CD4-positive, alpha-beta T cell (primary cell): ENCODE results near the gene LRIG1. TPM values are rescaled to one million over a fixed set of nuclear protein-coding genes. Genes with fewer than 3 reads are reported as not detected.
A peak's percentile ranks its signal among the peaks of the same experiment; 100 is the strongest.
"Not testable (repeated sequence)": the region's sequence is repeated elsewhere in the genome, so short reads cannot be mapped to it uniquely, and the experiment has no call there.

Source experiments
- ATAC-seq: fragments of 200-7000 bp; cut with Tn5 transposase; one replicate; pipeline ENCODE4 v1.10.0; 2022; ENCODE audit warnings: mild to moderate bottlenecking; ENCODE audit not compliant: poor library complexity
- CTCF ChIA-PET: fragments of 350-600 bp; sonication (Branson Sonifier 250); formaldehyde crosslinking; loops from one replicate; lab custom pipeline; 2021; ENCODE audit warnings: antibody characterized with exemption, inconsistent platforms; lab: Charles Lee
- POLR2A ChIA-PET: fragments of 350-600 bp; sonication (Branson Sonifier 250); formaldehyde crosslinking; loops from one replicate; lab custom pipeline; 2021; ENCODE audit warnings: antibody characterized with exemption, inconsistent platforms; lab: Charles Lee
- DNase-seq, 14 experiments: peaks; one replicate each; pipeline ENCODE4 v3.0.0-alpha.2; 2013 to 2020; ENCODE audit warnings: mixed read lengths in 2 of 14
- H3K27ac ChIP-seq, 2 donors: one replicate each; pipeline versions ENCODE4 v1.5.1 to v1.7.0; 2013; ENCODE audit warnings: low read length in 2 of 2, low read depth in 1 of 2, mild to moderate bottlenecking in 1 of 2
- H3K27me3 ChIP-seq, 2 experiments: 1 replicate in 1 of 2; 2 replicates in 1 of 2; pipeline versions ENCODE4 v1.6.1 to v1.7.0; 2013; ENCODE audit warnings: low read length in 2 of 2, control low read depth in 1 of 2, mild to moderate bottlenecking in 1 of 2, moderate library complexity in 1 of 2; ENCODE audit not compliant: insufficient read depth in 2 of 2, control insufficient read depth in 1 of 2
- H3K36me3 ChIP-seq: one replicate; pipeline ENCODE4 v1.6.1; 2013; ENCODE audit warnings: low read length, control low read depth; ENCODE audit not compliant: insufficient read depth
- H3K4me1 ChIP-seq: one replicate; pipeline ENCODE4 v1.6.1; 2013; ENCODE audit warnings: low read length, control low read depth; ENCODE audit not compliant: insufficient read depth
- H3K4me3 ChIP-seq: one replicate; pipeline ENCODE4 v1.5.1; 2013; ENCODE audit warnings: mild to moderate bottlenecking, low read length, moderate library complexity
- H3K9me3 ChIP-seq, 2 experiments: 1 replicate in 1 of 2; 2 replicates in 1 of 2; pipeline versions ENCODE4 v1.6.1 to v1.7.0; 2013; ENCODE audit warnings: low read length in 2 of 2, mild to moderate bottlenecking in 2 of 2, control low read depth in 1 of 2, moderate library complexity in 1 of 2; ENCODE audit not compliant: control insufficient read depth in 1 of 2, insufficient read depth in 1 of 2
- H3K27ac Mint-ChIP-seq: one replicate; pipeline ENCODE4 v1.8.0; 2020; ENCODE audit warnings: mixed read lengths
- H3K27me3 Mint-ChIP-seq: one replicate; pipeline ENCODE4 v1.8.0; 2021; ENCODE audit warnings: mixed read lengths
- H3K36me3 Mint-ChIP-seq: one replicate; pipeline ENCODE4 v1.8.0; 2021; ENCODE audit warnings: low read depth, mixed read lengths
- H3K4me1 Mint-ChIP-seq: one replicate; pipeline ENCODE4 v1.8.0; 2021; ENCODE audit warnings: low read depth, mixed read lengths
- H3K4me3 Mint-ChIP-seq: one replicate; pipeline ENCODE4 v1.8.0; 2020; ENCODE audit warnings: mild to moderate bottlenecking, mixed read lengths
- H3K9me3 Mint-ChIP-seq: one replicate; pipeline ENCODE4 v1.8.0; 2020; ENCODE audit warnings: mixed read lengths
- CTCF ChIP-seq: fragments of 200-600 bp; IDR thresholded peaks from one replicate; pipeline ENCODE4 v1.8.0; 2022; ENCODE audit warnings: antibody characterized with exemption, mild to moderate bottlenecking
- intact Hi-C, 2 experiments: fragments of 100-400 bp; cut with DNase I in 1 of 2; cut with micrococcal nuclease in 1 of 2; formaldehyde crosslinking; loops; one replicate each; pipeline versions ENCODE4 v1.15.1 to v1.9.0; 2023 to 2025; cut with DNase I, micrococcal nuclease
- total RNA-seq, 174 experiments: library from RNA in 2 of 174; stranded (reverse) in 2 of 174; gene quantifications; one replicate each; pipeline ENCODE4 v1.2.3 and lab custom pipeline; 2021 to 2026

Gene LRIG1
- total RNA-seq, 2 experiments from 2014 or later, result 30.1 to 33.1 TPM

DNA sequence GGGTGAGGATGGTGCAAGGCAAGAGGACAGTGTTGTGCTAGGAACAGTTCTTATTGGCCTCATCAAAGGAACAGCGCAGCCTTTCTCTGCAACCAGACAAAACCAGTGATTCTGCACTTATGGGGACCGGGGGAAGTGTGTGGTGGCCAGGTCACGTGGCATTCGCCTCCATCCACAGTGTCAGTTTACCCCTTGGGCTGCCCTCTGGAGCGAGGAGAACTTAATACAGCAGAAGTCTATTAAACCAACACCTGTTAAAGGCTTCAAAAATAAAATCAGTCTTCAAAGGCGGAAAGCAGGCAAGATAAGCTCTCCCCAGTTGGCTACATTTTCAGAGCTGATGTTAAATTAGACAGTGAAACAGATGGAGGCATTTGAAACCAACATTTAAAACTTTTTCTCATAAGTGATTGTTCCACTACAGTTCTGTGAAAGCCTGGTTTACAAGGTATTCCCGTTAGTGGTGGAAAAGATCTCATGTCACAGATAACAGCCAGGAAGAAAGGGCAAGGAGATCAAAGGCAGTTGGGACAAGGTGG, 75.2 kb downstream of the LRIG1 start:
- Histone ChIP-seq H3K4me1 (peaks cover 5% of the 10 kb centered on the region), H3K27me3 (no peaks in the 10 kb centered on the region), H3K36me3 (peaks cover 6% of the 10 kb centered on the region), H3K4me3 (no peak overlapping the region), H3K9me3 (peaks cover 9 to 23% of the 10 kb centered on the region in 2 experiments), H3K27ac (no peak overlapping the region)
- ChIA-PET CTCF (no interaction called here), POLR2A (no interaction called here)
- TF ChIP-seq CTCF, result no peak
- DNase-seq, result no peak
- Mint-ChIP-seq H3K36me3 (peaks cover 38% of the 10 kb centered on the region), H3K27me3 (no peaks in the 10 kb centered on the region), H3K9me3 (peaks cover 9% of the 10 kb centered on the region), H3K4me3 (no peak overlapping the region), H3K27ac (no peak overlapping the region), H3K4me1 (peaks cover 18% of the 10 kb centered on the region)
- intact Hi-C loops, result loop anchor here in 1 of 2 experiments (5.0 kb wide), 1 partner anchor 297 kb away; no protein-coding TSS in a partner anchor
- ATAC-seq, result no peak

DNA sequence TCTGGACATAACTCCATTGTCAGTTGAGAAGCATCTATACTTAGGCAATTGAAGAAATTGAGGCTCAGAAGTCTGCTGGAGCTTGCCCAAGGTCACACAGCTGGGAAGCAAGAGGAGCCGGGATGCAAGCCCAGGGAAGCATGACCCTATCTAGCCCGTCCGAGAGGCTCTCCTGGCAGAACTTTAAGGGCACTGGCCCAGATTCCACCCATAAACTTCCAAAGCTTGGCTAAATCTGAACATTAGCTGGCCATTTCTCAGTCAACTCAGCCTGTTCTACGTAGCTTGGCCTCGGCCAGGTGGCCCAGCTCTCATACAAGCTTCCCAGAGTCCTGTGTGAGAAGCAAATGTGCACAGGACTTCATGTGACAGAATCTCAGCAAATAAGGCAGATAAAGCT, 75.8 kb downstream of the LRIG1 start:
- Histone ChIP-seq H3K27ac (no peak overlapping the region), H3K9me3 (peaks cover 9 to 23% of the 10 kb centered on the region in 2 experiments), H3K4me3 (no peak overlapping the region), H3K36me3 (peaks cover 6% of the 10 kb centered on the region), H3K27me3 (no peaks in the 10 kb centered on the region), H3K4me1 (no peaks in the 10 kb centered on the region)
- no peak for TF ChIP-seq CTCF
- ChIA-PET POLR2A (no interaction called here), CTCF (no interaction called here)
- Mint-ChIP-seq H3K4me1 (peaks cover 21% of the 10 kb centered on the region), H3K9me3 (peaks cover 12% of the 10 kb centered on the region), H3K27me3 (no peaks in the 10 kb centered on the region), H3K27ac (no peak overlapping the region), H3K36me3 (peaks cover 43% of the 10 kb centered on the region), H3K4me3 (no peak overlapping the region)
- ATAC-seq (no peak), DNase-seq (no peak)
- intact Hi-C loops, result loop anchor here in 1 of 2 experiments (5.0 kb wide), 1 partner anchor 297 kb away; no protein-coding TSS in a partner anchor

DNA sequence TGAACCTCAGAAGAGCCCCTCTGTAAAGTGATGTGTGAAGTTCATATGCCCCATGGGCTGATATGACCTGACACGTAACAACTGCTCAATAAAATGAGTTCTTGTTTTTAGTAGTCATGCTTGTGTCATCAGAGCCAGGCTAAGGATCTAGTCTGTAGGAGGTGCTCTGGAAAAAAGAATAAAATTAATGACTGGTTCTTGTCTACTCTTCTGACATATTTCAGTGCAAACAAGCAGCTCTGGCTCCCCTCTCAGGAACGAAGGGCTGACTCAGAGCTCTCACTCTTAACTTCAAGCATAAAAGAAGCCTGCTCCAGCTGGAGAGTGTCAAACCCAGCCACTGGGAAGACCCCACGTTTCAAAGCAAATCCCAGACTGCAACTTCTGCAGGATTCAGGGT, 77.0 kb downstream of the LRIG1 start:
- ChIA-PET CTCF (no interaction called here), POLR2A (no interaction called here)
- no peak overlapping the region for H3K27ac ChIP-seq
- H3K4me3 Mint-ChIP-seq, result no peak overlapping the region
- no peak for ATAC-seq
- no peaks in the 10 kb centered on the region for H3K4me1 ChIP-seq
- H3K4me1 Mint-ChIP-seq, result peaks cover 24% of the 10 kb centered on the region
- peaks cover 52% of the 10 kb centered on the region for H3K36me3 Mint-ChIP-seq
- no peak overlapping the region for H3K27ac Mint-ChIP-seq
- H3K4me3 ChIP-seq, result no peak overlapping the region
- no peaks in the 10 kb centered on the region for H3K27me3 ChIP-seq
- peaks cover 9% of the 10 kb centered on the region for H3K36me3 ChIP-seq
- no peak for TF ChIP-seq CTCF
- peaks cover 12% of the 10 kb centered on the region for H3K9me3 Mint-ChIP-seq
- H3K27me3 Mint-ChIP-seq, result no peaks in the 10 kb centered on the region
- intact Hi-C loops, result no loop called here
- H3K9me3 ChIP-seq, result peaks cover 9 to 23% of the 10 kb centered on the region in 2 experiments
- DNase-seq, result no peak

DNA sequence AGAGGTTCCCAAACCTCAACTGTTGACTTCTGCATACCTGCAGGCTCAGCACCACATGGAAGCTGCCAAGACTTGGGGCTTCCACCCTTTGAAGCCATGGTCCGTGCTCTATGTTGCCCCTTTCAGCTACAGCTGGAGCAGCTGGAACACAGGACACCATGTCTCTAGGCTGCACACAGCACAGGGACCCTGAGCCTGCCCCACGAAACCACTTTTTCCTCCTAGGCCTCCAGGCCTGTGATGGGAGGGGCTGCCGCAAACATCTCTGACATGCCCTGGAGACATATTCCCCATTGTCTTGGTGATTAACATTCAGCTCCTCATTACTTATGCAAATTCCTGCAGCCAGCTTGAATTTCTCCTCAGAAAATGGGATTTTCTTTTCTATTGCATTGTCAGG, 78.9 kb downstream of the LRIG1 start:
- H3K27ac Mint-ChIP-seq, H3K27me3 Mint-ChIP-seq, H3K4me3 ChIP-seq, H3K4me1 ChIP-seq, H3K27me3 ChIP-seq, intact Hi-C loops, POLR2A ChIA-PET, CTCF ChIA-PET, DNase-seq, H3K4me3 Mint-ChIP-seq, H3K27ac ChIP-seq, ATAC-seq: not testable (repeated sequence)
- H3K9me3 ChIP-seq, result peaks cover 9 to 23% of the 10 kb centered on the region in 2 experiments
- peaks cover 13% of the 10 kb centered on the region for H3K36me3 ChIP-seq
- peaks cover 28% of the 10 kb centered on the region for H3K4me1 Mint-ChIP-seq
- peaks cover 12% of the 10 kb centered on the region for H3K9me3 Mint-ChIP-seq
- peaks cover 66% of the 10 kb centered on the region for H3K36me3 Mint-ChIP-seq

GRCh38 chr3:66421144-66421543, 79.7 kb downstream of the LRIG1 start:
- CTCF ChIA-PET, DNase-seq, H3K27me3 Mint-ChIP-seq, ATAC-seq, H3K4me1 ChIP-seq, H3K4me3 ChIP-seq, H3K4me3 Mint-ChIP-seq, H3K27ac ChIP-seq, POLR2A ChIA-PET, H3K27me3 ChIP-seq, intact Hi-C loops: not testable (repeated sequence)
- Histone ChIP-seq H3K36me3 (peaks cover 21% of the 10 kb centered on the region), H3K9me3 (peaks cover 9 to 23% of the 10 kb centered on the region in 2 experiments)
- Mint-ChIP-seq H3K27ac (peak overlapping the region; percentile 32), H3K36me3 (peaks cover 73% of the 10 kb centered on the region), H3K4me1 (peaks cover 24% of the 10 kb centered on the region), H3K9me3 (peaks cover 12% of the 10 kb centered on the region)
